MM.1S (cell line): ENCODE results near the gene COL8A2.

Experiments used
- EZH2 ChIP-seq: fragments of 300-600 bp; sonication (generic); optimal IDR thresholded peaks from 2 replicates; pipeline ENCODE3; 2017; ENCODE audit warnings: low read depth, mild to moderate bottlenecking, antibody characterized with exemption, low read length, mixed read lengths
- EZH2phosphoT487 ChIP-seq: fragments of 300-600 bp; sonication (generic); IDR thresholded peaks from 2 replicates; pipeline ENCODE4 v1.6.1; 2018; ENCODE audit warnings: antibody characterized with exemption, low read length
- TF ChIP-seq, protein P1 (sequence below): fragments of 300-600 bp; sonication (generic); IDR thresholded peaks from 2 replicates; pipeline ENCODE4 v1.5.1; 2016; ENCODE audit warnings: antibody characterized with exemption, low read length, mixed read lengths

DNA sequence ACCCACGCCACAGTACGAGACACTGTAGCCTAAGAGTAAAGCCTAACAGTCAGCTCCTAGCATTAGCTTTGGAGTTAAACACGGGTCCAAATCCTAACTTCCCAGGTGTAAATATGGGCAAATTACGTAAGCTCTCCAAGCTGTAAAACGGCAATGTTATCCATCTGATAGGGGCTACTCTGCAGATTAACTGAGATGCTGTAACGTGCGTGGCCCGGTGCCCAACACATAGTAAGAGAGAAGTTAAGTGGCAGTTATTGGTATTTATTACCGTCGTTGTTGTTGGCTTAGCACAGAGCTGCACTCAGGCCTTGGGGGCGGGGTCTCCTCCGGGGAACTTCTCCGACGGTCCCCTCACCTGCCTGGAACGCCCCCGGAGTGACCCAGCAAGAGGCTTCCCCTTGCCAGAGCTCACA is 23.8 kb upstream of the COL8A2 start:
- TF ChIP-seq, protein P1, sequence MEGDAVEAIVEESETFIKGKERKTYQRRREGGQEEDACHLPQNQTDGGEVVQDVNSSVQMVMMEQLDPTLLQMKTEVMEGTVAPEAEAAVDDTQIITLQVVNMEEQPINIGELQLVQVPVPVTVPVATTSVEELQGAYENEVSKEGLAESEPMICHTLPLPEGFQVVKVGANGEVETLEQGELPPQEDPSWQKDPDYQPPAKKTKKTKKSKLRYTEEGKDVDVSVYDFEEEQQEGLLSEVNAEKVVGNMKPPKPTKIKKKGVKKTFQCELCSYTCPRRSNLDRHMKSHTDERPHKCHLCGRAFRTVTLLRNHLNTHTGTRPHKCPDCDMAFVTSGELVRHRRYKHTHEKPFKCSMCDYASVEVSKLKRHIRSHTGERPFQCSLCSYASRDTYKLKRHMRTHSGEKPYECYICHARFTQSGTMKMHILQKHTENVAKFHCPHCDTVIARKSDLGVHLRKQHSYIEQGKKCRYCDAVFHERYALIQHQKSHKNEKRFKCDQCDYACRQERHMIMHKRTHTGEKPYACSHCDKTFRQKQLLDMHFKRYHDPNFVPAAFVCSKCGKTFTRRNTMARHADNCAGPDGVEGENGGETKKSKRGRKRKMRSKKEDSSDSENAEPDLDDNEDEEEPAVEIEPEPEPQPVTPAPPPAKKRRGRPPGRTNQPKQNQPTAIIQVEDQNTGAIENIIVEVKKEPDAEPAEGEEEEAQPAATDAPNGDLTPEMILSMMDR = no peak
- no peak for TF ChIP-seq EZH2
- no peak for TF ChIP-seq EZH2phosphoT487
